Muscle of back (tissue), 11 donors: Measurements from ENCODE around the gene CNTN4. TPM values are rescaled to one million over a fixed set of nuclear protein-coding genes. Genes with fewer than 3 reads are reported as not detected.
"Not testable (repeated sequence)": the region's sequence is repeated elsewhere in the genome, so short reads cannot be mapped to it uniquely, and the experiment has no call there.

Experiments
- DNase-seq, 3 donors: peaks; one replicate each; pipeline versions ENCODE4 v3.0.0 to v3.0.0-alpha.2; 2013
- polyA plus RNA-seq, 10 donors: library from polyadenylated mRNA; unstranded; fragments of 120-200 nt; gene quantifications; one replicate each; pipeline ENCODE4 v1.2.1, GENCODE V29; 2013; ENCODE audit not compliant: insufficient read length in 10 of 10

Gene CNTN4
- polyA plus RNA-seq, 10 donors: 6.1 to 17.4 (median 9.0) TPM

DNA sequence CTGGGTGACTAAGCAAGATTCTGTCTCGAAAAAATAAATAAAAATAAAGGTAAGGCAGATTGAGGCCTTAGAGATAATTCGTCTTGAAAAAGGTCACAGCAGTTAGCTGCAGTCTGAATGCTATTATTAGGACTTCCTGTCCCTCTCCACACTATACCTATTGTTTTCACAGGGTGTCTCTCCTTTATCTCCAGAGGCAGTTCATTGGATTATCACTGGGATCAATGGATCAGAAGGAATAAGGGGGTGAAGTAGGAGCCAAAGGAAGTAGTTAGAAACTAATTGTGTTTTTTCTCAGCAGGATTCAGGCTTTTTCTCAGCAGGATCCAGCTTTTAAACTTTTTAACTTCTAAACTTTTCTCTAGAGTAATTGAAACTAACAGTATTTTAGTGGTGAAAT, 684.6 kb downstream of the CNTN4 start:
- DNase-seq: no peak

GRCh38 chr3:2784627-2785026, 686.0 kb downstream of the CNTN4 start:
- no peak for DNase-seq

- no peak for DNase-seq
Observed at GRCh38 chr3:2790266-2790815, 691.7 kb downstream of the CNTN4 start.

DNA sequence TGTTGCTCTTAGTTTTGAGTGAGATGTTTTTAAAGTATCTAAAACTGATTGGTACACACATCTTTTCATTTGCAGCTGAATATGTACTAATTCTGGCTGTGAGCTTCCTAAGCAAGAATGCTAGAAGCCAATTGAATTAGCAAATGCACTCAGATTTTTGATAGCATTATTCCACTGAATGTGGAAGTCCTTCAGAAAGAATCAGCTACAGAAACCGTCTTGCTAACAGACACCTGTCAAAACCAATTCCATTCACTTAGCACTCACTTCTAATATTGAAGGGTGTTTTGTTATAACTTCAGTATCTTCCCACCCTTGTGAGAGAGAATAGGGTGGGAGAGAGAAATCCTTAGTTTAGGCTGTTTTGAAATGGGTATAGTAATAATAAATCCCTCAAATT, 693.8 kb downstream of the CNTN4 start:
- no peak for DNase-seq

GRCh38 chr3:2793987-2794386, 695.3 kb downstream of the CNTN4 start:
- DNase-seq: no peak

- DNase-seq: no peak
Observed at GRCh38 chr3:2802429-2802828, 703.8 kb downstream of the CNTN4 start.

DNA sequence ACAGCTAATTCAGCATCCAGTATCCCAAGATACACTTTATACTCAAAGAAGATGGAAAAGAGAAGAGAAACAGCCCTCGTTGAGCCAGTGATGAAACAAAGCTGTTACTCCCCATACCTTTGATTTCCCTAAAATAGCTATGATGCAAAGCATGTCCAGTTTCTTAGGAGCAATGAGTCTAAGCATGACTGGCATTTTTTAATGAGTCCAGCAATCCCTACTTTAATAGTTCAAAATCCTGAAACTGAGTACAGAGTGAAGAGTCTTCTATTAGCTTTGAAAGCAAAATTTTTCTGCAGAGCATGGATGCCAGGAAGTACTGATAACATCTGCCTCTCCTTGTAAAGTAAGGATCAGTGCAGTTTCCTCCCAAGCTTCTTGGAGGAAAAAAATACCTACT, 708.8 kb downstream of the CNTN4 start:
- DNase-seq: no peak

DNA sequence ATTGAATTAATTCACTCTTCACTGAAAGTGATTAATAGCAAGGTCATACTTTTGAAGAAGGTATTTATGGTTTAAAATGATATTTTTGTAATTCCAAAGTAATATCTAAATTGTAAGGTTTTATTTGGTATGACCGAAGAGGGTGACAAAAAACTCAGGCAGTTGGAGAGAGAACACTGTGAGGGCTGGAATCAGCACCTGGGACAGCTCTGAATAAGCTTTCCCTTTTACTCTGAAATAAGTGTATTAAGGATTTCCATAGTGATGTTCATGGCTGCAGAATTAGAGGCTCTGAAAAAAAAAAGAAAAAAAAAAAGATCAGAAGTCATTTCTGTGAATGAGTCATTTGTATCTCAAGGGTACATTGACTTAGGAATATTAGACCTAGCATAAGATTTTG, 712.1 kb downstream of the CNTN4 start:
- peak; percentile 11 to 53 (median 30) for DNase-seq

GRCh38 chr3:2819571-2819970, 720.9 kb downstream of the CNTN4 start:
- DNase-seq: no peak

- DNase-seq: not testable (repeated sequence)
Observed at GRCh38 chr3:2820982-2821381, 722.3 kb downstream of the CNTN4 start.

DNA sequence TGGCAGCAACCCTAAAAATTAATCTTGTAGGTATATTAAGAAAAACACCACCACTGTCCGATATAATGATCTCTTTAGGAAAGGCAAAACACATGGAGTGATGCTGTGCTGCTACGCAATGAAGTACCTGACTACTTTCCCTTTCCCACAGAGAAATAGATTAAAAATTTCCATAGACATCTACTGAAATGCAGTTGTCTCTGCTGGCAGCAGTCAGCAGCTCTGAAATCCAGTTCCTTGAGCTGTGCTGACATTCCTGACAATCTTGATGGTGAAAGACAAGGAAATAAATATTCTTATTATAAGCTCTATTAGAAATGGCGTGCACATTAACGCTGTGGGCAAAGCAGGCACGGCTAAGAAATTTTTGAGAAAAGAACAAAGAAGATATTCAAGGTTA, 723.9 kb downstream of the CNTN4 start:
- DNase-seq: no peak

GRCh38 chr3:2823031-2823430, 724.4 kb downstream of the CNTN4 start:
- peak in 1 of 3 donors; percentile 17 for DNase-seq

- DNase-seq: no peak
Observed at GRCh38 chr3:2823437-2824211, 725.0 kb downstream of the CNTN4 start.

DNA sequence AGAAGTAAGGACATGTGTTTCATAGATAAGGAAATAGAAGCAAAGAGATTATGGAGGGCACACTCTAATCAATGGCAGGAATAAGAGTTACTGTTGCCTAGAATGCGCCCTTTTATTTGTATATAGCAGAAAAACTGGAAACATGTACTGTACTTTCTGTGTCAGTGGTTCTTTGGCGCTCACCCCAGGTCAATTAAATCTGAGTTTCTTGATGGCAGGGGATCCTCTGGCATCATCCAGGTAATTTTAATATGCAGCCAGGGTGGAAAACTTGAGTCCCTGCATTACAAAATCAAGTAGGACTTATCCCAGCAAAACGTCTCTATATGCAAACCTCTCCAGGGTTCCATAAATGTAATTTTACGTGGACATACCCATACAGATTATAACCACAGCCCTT, 727.4 kb downstream of the CNTN4 start:
- no peak for DNase-seq

DNA sequence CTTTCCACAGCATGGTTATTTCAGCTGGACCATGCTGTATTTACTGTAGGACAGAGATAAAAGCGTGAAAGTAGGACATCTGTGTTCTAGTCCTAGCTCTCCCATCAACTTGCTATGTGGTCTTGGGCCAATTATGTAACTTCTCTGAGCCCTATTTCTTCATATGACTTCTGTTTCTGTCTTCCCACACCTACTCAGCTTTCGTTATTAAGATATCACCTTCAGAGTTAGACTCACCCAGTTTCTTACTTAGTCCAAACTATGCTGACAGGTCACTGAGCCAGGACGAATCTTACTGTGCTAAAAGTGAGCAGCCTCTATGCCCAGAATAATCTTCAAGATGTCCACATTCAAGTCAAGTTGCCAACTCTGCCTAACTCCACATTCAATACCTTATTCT, 727.8 kb downstream of the CNTN4 start:
- no peak for DNase-seq

GRCh38 chr3:2837239-2837638, 738.6 kb downstream of the CNTN4 start:
- no peak for DNase-seq

DNA sequence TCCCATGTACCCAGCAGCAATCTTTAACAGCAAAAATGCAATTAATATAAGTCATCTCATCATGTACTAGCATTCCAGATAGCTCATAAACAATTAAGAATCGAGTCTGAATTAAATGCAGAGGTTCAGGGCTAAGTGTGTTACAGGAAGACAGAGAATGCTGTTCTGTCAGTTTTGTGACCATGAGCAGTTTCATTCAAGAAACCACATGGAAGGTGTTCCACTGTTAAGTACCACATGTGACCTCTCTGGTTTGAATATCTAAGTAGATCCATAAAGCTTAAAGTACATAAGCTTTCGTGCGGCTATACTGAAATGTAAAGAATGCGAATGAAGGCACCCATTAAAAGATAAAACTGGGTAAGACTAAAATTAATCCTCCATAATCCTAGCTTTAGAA, 739.2 kb downstream of the CNTN4 start:
- DNase-seq: no peak

- peak in 1 of 3 donors; percentile 22 for DNase-seq
Observed at GRCh38 chr3:2838546-2839157, 740.0 kb downstream of the CNTN4 start.

DNA sequence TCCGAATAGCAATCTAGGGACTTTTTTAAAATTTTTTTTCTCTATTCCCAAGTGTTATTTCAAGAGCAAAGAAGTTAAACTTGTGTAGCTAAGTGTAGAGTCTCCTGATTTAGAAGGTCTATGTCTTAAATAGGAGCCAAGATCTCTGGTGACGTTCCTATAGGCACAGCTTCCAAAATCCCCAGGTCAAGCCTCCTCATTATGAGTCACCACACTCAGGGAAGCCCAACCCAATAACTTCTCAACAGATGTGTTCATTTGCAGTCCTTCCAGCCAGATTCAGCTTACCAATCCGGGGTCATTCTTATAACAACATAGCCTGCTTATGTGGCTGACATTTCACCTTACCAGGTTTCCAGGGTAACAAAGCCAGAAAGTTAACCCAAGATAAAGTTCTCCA, 741.2 kb downstream of the CNTN4 start:
- peak; percentile 17 to 58 (median 27) for DNase-seq

DNA sequence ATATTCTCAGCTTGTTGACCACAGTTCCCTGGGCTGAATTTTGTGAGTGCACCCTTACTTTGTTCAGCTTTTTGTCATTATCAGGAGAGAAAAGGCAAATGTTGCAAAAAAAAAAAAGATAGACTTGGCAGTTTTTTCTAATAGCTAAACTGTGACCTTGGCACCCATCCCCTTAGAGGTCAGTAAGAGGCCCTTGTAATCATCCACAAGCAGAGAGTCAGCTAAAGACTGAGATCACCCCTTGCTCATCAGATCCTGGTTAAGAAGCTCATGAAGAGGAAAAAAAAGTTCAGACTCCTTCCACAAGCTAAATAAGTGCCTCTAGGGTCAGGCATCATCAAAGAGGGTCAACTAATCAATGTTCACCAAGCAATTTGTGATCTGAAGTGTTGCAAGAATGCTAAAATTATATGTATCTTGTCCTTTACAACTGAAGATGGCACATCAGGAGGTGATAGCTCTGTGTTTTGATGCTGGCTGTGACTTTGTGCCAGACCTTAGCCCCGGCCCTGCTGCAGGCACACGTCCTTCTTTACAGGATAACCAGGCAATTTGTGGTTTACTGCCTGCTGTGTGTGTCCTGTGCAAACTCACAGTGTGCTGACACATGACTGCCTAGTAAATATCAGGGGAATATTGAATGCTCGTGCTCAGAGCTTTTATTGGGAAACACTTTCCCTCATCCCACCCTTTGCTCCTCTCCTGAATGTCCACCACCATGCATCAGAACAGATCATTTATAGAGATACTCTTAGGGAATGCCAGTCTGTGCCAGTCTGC, 748.6 kb downstream of the CNTN4 start:
- DNase-seq: no peak

GRCh38 chr3:2849092-2849491, 750.4 kb downstream of the CNTN4 start:
- no peak for DNase-seq

DNA sequence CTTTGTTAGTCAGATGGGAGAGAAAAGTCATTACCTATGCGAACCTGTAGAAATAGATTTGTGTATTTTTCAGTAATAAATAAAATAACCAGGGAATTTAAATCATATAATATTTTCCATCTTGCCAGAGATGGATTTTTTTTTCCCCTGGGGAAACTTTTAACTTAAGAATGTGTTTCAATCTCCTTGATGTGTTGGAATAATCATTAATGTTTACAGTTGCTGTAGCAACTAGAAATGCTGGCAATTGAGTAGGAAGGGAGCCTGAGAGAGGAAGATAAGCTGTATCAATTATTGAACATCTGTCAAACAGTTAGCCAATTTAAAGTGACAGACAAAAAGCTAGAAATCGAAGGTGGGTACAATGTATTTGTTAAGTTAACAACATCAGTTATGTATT, 752.0 kb downstream of the CNTN4 start:
- no peak for DNase-seq

- DNase-seq: no peak
Observed at GRCh38 chr3:2851361-2851760, 752.7 kb downstream of the CNTN4 start.
